Hepatocyte (in vitro differentiated cells): ENCODE results near the gene INPP5D.
"Not testable (repeated sequence)": the region's sequence is repeated elsewhere in the genome, so short reads cannot be mapped to it uniquely, and the experiment has no call there.

Experiments used
- CTCF ChIP-seq: fragments of 200-600 bp; sonication (generic); IDR thresholded peaks from 2 replicates; pipeline ENCODE4 v1.5.1; 2016; ENCODE audit warnings: antibody characterized with exemption, mild to moderate bottlenecking; ENCODE audit not compliant: poor library complexity
- EZH2phosphoT487 ChIP-seq: fragments of 200-600 bp; sonication (generic); IDR thresholded peaks from one replicate; pipeline ENCODE4 v1.6.1; 2018; ENCODE audit warnings: antibody characterized with exemption, mild to moderate bottlenecking, low read depth, moderate library complexity; ENCODE audit not compliant: unreplicated experiment, severe bottlenecking

GRCh38 chr2:233200790-233201189 is 140.6 kb downstream of the INPP5D start:
- not testable (repeated sequence) for TF ChIP-seq CTCF, EZH2phosphoT487
